SK-N-SH (cell line): ENCODE measurements around the gene DAP. TPM values are rescaled to one million over a fixed set of nuclear protein-coding genes. Genes with fewer than 3 reads are reported as not detected.

Experiments
- CTCF ChIA-PET: fragments of 300-600, 350-600 bp; formaldehyde crosslinking; extraction: SDS; loops from one replicate; lab custom pipeline; 2021; lab: Yijun Ruan, JAX
- POLR2A ChIA-PET: fragments of 350-600 bp; sonication (Branson Sonifier 250); formaldehyde crosslinking; extraction: SDS; loops from one replicate; lab custom pipeline; 2020; ENCODE audit warnings: antibody characterized with exemption, inconsistent platforms; lab: Yijun Ruan, JAX
- DNase-seq: peaks from one replicate; pipeline ENCODE4 v3.0.0; 2012
- H2AFZ ChIP-seq: fragments of 200-600 bp; sonication (generic); 2 replicates; pipeline ENCODE4 v1.8.1; 2016; ENCODE audit warnings: antibody characterized with exemption, mild to moderate bottlenecking, low read depth
- H3F3A ChIP-seq: fragments of 200-600 bp; sonication (generic); replicated peaks from 2 replicates; pipeline ENCODE3; 2016; ENCODE audit warnings: antibody characterized with exemption, mild to moderate bottlenecking; ENCODE audit not compliant: insufficient read depth
- H3K27ac ChIP-seq, 2 experiments: fragments of 200-500 bp in 1 of 2; fragments of 200-600 bp in 1 of 2; sonication (Bioruptor generic) in 1 of 2; sonication (generic), shearing (Covaris generic) in 1 of 2; 2 replicates each; pipeline versions ENCODE4 v1.5.1 to v1.6.1; 2014 to 2016; ENCODE audit warnings: low read depth in 2 of 2, inconsistent platforms in 1 of 2, low read length in 1 of 2, mild to moderate bottlenecking in 1 of 2, mixed read lengths in 1 of 2
- H3K27me3 ChIP-seq: fragments of 200-600 bp; sonication (generic), shearing (Covaris generic); 2 replicates; pipeline ENCODE4 v1.6.1; 2016; ENCODE audit warnings: mixed run types; ENCODE audit not compliant: insufficient read depth
- H3K36me3 ChIP-seq, 2 experiments: fragments of 200-500 bp in 1 of 2; fragments of 200-600 bp in 1 of 2; sonication (Bioruptor generic) in 1 of 2; sonication (generic) in 1 of 2; replicated peaks in 1 of 2; 2 replicates each; pipeline versions ENCODE3 to v1.5.1; 2014 to 2016; ENCODE audit warnings: low read length in 1 of 2, mild to moderate bottlenecking in 1 of 2; ENCODE audit not compliant: insufficient read depth in 2 of 2, control insufficient read depth in 1 of 2
- H3K4me1 ChIP-seq, 2 experiments: fragments of 200-500 bp in 1 of 2; fragments of 200-600 bp in 1 of 2; sonication (Bioruptor generic) in 1 of 2; sonication (generic), shearing (Covaris generic) in 1 of 2; 2 replicates each; pipeline versions ENCODE4 v1.5.1 to v1.6.1; 2014 to 2016; ENCODE audit warnings: low read depth in 1 of 2, low read length in 1 of 2, mixed run types in 1 of 2; ENCODE audit not compliant: insufficient read depth in 2 of 2, control insufficient read depth in 1 of 2
- H3K4me2 ChIP-seq: fragments of 200-600 bp; sonication (generic), shearing (Covaris generic); 2 replicates; pipeline ENCODE4 v1.6.1; 2017; ENCODE audit warnings: mixed run types
- H3K4me3 ChIP-seq, 2 experiments: fragments of 200-500 bp in 1 of 2; fragments of 200-600 bp in 1 of 2; sonication (Bioruptor generic) in 1 of 2; sonication (generic), shearing (Covaris generic) in 1 of 2; 2 replicates each; pipeline versions ENCODE4 v1.5.1 to v1.8.1; 2014 to 2016; ENCODE audit warnings: low read depth in 2 of 2, inconsistent platforms in 1 of 2, low read length in 1 of 2, mild to moderate bottlenecking in 1 of 2, mixed read lengths in 1 of 2, moderate library complexity in 1 of 2
- H3K79me2 ChIP-seq: fragments of 200-600 bp; sonication (generic); 2 replicates; pipeline ENCODE4 v1.8.1; 2017; ENCODE audit warnings: mild to moderate bottlenecking; ENCODE audit not compliant: insufficient read depth
- H3K9ac ChIP-seq: fragments of 200-600 bp; sonication (generic); 2 replicates; pipeline ENCODE4 v1.6.1; 2017; ENCODE audit warnings: mixed run types
- H3K9me2 ChIP-seq: fragments of 200-600 bp; sonication (generic); 2 replicates; pipeline ENCODE4 v1.6.1; 2017; ENCODE audit warnings: mixed run types
- H3K9me3 ChIP-seq: fragments of 200-600 bp; sonication (generic); 2 replicates; pipeline ENCODE4 v1.6.1; 2017; ENCODE audit warnings: mixed run types, mild to moderate bottlenecking, moderate library complexity
- H4K20me1 ChIP-seq: fragments of 200-600 bp; sonication (generic); 2 replicates; pipeline ENCODE4 v1.6.1; 2017; ENCODE audit warnings: mild to moderate bottlenecking, mixed run types; ENCODE audit not compliant: insufficient read depth
- EZH2phosphoT487 ChIP-seq: fragments of 200-600 bp; sonication (generic); IDR thresholded peaks from 2 replicates; pipeline ENCODE4 v1.6.1; 2017; ENCODE audit warnings: low read depth, mixed run types, mild to moderate bottlenecking, antibody characterized with exemption, moderate library complexity, borderline replicate concordance
- FOXJ3 ChIP-seq: sonication (generic); formaldehyde crosslinking; IDR thresholded peaks from 2 replicates; pipeline ENCODE4 v1.5.1; 2020; ENCODE audit warnings: mild to moderate bottlenecking, missing genetic modification reagents
- GABPA ChIP-seq: IDR thresholded peaks from 2 replicates; pipeline ENCODE4 v1.4.0; 2012; ENCODE audit warnings: low read depth, mild to moderate bottlenecking
- NFIC ChIP-seq: IDR thresholded peaks from 2 replicates; pipeline ENCODE4 v1.4.0; 2012; ENCODE audit warnings: borderline replicate concordance
- TAF1 ChIP-seq: IDR thresholded peaks from 2 replicates; pipeline ENCODE4 v1.6.1; 2012; ENCODE audit warnings: low read depth, mild to moderate bottlenecking, low read length, moderate library complexity, borderline replicate concordance
- TCF12 ChIP-seq: IDR thresholded peaks from 2 replicates; pipeline ENCODE4 v1.4.0; 2012
- TEAD4 ChIP-seq: IDR thresholded peaks from 2 replicates; pipeline ENCODE4 v1.4.0; 2012; ENCODE audit warnings: mild to moderate bottlenecking, borderline replicate concordance; ENCODE audit not compliant: insufficient read depth
- WGBS: methylation state at CpG from one replicate; pipeline ENCODE4 v1.1.6; 2017; ENCODE audit warnings: low lambda C conversion rate; 5-methylcytosine and 5-hydroxymethylcytosine counted together
- polyA plus RNA-seq, 3 experiments: library from polyadenylated mRNA; depleted of rRNA; stranded (reverse); fragments of >200 nt; gene quantifications; 2 replicates each; pipeline ENCODE4 v1.2.3, GENCODE V29; 2012
- TF ChIP-seq, protein P1 (sequence below): IDR thresholded peaks from 2 replicates; pipeline ENCODE4 v1.4.0; 2012; ENCODE audit warnings: low read depth, borderline replicate concordance
- TF ChIP-seq, protein P2 (sequence below): IDR thresholded peaks from 2 replicates; pipeline ENCODE4 v1.6.1; 2012; ENCODE audit warnings: mild to moderate bottlenecking, low read depth, low read length, moderate library complexity
- TF ChIP-seq, protein P3 (sequence below): fragments of 150-350 bp; IDR thresholded peaks from 2 replicates; pipeline ENCODE4 v1.6.1; 2016; ENCODE audit warnings: mild to moderate bottlenecking, low read depth, low read length

Gene DAP
- polyA plus RNA-seq, 1 of the 3 experiments (the other 2 are of a cell fraction): 78.2 TPM

DNA sequence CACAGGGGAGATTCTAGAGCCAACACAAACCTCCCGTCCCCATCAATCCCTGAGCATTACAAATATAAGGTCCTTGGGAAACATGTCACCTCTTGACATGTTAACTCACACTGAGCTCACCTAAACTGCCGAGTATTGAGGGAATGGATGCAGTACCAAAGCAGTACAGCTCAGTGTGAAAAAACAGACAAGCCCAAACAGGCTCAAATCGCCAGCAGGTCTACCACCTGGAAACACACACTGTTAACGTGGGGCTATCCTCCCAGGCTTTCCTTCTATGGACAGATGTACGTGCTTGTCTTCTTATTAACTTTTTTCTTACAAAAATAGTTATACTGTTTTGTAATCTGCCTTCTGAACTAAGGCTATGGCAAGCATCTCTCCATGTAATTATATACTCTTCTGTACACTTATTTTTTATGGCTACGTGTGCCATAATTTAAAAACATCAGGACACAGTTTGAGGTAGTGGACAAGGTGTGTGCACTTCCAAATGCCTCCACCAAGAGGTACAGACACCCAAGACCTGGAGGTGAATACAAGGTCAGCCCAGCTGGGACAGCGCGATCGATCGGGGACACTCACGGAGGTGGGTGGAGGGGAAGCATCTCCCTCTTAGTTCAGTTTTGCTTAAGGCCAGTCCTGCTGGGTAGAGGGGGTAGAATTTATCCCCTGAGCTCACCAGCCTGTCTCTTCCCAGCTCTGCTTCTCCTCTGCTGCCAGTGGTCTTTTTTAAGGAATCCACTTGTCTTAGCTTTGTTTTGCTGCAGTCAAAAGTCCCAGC, 76.5 kb downstream of the DAP start:
- no peaks in the 10 kb centered on the region for H3K27me3 ChIP-seq
- TF ChIP-seq FOXJ3 (CRISPR knock-in tag): no peak
- no peak for TF ChIP-seq GABPA
- TF ChIP-seq TAF1: no peak
- H4K20me1 ChIP-seq: no peaks in the 10 kb centered on the region
- peaks cover 0 to 8% of the 10 kb centered on the region in 2 experiments; a peak in 2 of 4 replicates for H3K4me1 ChIP-seq
- H3K9me2 ChIP-seq: no peaks in the 10 kb centered on the region
- CTCF ChIA-PET: interaction anchor here (0.6 to 2.1 kb wide), 3 partner anchors 10 to 415 kb away, joined by 3 to 16 read pairs (median 4); no protein-coding TSS in a partner anchor
- H3K36me3 ChIP-seq: peaks cover 9 to 23% of the 10 kb centered on the region in 2 experiments
- H3K27ac ChIP-seq: no peak overlapping the region
- H3K79me2 ChIP-seq: peaks cover 13% of the 10 kb centered on the region; the same call in 1 of the 2 replicates
- H3K4me3 ChIP-seq: no peak overlapping the region
- no peaks in the 10 kb centered on the region for H3F3A ChIP-seq
- WGBS: 91% methylated on average over 11 of the region's 11 CpGs
- no peak for DNase-seq
- H3K4me2 ChIP-seq: no peak overlapping the region
- POLR2A ChIA-PET: no interaction called here
- no peak overlapping the region for H2AFZ ChIP-seq
- no peak overlapping the region for H3K9ac ChIP-seq
- H3K9me3 ChIP-seq: 0 out of 2 replicates have a peak, but pooled peaks cover 4% of the 10 kb centered on the region

DNA sequence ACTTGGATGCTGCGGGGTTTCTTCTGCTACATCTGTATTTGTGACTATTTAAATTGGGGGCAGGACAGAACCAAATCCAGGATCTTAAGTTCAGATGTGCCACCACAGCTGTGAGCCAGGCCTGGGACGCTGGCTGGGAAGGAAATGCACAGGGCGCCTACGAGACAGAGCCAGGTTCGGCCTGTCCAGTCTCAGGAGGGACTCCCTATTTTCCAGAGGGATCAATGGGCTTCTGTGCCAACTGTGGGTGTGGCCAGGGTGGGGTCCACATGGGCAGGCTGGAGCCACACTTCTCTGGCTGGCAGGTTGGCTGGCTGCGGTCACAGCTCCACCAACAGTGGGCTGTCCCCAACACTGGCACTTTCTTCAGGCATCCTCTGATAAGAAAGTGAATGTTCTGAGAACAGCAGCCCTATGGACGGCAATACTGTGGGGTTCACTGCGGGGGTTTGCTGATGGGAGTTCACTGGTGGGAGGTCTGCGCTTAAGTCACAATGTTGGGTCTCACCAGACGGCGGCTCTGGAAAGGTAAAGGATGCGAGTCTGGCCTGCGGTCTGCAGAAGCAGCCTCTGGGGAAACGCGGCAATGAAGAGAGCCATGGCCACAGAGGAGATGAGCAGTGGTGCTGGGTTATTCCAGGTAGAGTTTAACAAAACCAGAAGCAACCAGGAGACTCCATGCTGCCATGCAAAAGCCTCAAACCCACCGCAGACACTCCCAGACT, 78.1 kb downstream of the DAP start:
- peaks cover 19 to 32% of the 10 kb centered on the region in 2 experiments for H3K36me3 ChIP-seq

More for the DNA sequence above, 78.1 kb downstream of the DAP start:
- H3K9ac ChIP-seq: no peak overlapping the region
- H3K79me2 ChIP-seq: no peaks in the 10 kb centered on the region; the same call in 1 of the 2 replicates
- 0 out of 2 replicates have a peak, but pooled peaks cover 4% of the 10 kb centered on the region for H3K9me3 ChIP-seq
- H3F3A ChIP-seq: peaks cover 3% of the 10 kb centered on the region
- no peaks in the 10 kb centered on the region for H4K20me1 ChIP-seq
- ChIA-PET CTCF (interaction anchor here (1.4 kb wide), 1 partner anchor 230 kb away, joined by 3 read pairs; no protein-coding TSS in a partner anchor), POLR2A (no interaction called here)
- no peak overlapping the region for H2AFZ ChIP-seq
- H3K4me1 ChIP-seq: peaks cover 0 to 8% of the 10 kb centered on the region in 2 experiments; a peak in 1 of 4 replicates
- TF ChIP-seq, protein P1, sequence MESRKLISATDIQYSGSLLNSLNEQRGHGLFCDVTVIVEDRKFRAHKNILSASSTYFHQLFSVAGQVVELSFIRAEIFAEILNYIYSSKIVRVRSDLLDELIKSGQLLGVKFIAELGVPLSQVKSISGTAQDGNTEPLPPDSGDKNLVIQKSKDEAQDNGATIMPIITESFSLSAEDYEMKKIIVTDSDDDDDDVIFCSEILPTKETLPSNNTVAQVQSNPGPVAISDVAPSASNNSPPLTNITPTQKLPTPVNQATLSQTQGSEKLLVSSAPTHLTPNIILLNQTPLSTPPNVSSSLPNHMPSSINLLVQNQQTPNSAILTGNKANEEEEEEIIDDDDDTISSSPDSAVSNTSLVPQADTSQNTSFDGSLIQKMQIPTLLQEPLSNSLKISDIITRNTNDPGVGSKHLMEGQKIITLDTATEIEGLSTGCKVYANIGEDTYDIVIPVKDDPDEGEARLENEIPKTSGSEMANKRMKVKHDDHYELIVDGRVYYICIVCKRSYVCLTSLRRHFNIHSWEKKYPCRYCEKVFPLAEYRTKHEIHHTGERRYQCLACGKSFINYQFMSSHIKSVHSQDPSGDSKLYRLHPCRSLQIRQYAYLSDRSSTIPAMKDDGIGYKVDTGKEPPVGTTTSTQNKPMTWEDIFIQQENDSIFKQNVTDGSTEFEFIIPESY: no peak
- TF ChIP-seq, protein P2, sequence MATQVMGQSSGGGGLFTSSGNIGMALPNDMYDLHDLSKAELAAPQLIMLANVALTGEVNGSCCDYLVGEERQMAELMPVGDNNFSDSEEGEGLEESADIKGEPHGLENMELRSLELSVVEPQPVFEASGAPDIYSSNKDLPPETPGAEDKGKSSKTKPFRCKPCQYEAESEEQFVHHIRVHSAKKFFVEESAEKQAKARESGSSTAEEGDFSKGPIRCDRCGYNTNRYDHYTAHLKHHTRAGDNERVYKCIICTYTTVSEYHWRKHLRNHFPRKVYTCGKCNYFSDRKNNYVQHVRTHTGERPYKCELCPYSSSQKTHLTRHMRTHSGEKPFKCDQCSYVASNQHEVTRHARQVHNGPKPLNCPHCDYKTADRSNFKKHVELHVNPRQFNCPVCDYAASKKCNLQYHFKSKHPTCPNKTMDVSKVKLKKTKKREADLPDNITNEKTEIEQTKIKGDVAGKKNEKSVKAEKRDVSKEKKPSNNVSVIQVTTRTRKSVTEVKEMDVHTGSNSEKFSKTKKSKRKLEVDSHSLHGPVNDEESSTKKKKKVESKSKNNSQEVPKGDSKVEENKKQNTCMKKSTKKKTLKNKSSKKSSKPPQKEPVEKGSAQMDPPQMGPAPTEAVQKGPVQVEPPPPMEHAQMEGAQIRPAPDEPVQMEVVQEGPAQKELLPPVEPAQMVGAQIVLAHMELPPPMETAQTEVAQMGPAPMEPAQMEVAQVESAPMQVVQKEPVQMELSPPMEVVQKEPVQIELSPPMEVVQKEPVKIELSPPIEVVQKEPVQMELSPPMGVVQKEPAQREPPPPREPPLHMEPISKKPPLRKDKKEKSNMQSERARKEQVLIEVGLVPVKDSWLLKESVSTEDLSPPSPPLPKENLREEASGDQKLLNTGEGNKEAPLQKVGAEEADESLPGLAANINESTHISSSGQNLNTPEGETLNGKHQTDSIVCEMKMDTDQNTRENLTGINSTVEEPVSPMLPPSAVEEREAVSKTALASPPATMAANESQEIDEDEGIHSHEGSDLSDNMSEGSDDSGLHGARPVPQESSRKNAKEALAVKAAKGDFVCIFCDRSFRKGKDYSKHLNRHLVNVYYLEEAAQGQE: no peak
- TF ChIP-seq EZH2phosphoT487 (no peak), TEAD4 (no peak), TCF12 (no peak), NFIC (no peak), TAF1 (no peak)
- TF ChIP-seq, protein P3, sequence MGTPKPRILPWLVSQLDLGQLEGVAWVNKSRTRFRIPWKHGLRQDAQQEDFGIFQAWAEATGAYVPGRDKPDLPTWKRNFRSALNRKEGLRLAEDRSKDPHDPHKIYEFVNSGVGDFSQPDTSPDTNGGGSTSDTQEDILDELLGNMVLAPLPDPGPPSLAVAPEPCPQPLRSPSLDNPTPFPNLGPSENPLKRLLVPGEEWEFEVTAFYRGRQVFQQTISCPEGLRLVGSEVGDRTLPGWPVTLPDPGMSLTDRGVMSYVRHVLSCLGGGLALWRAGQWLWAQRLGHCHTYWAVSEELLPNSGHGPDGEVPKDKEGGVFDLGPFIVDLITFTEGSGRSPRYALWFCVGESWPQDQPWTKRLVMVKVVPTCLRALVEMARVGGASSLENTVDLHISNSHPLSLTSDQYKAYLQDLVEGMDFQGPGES: no peak
- H3K4me3 ChIP-seq: no peak overlapping the region
- H3K9me2 ChIP-seq: no peaks in the 10 kb centered on the region
- 94% methylated on average over 14 of the region's 16 CpGs for WGBS
- no peak for DNase-seq
- H3K4me2 ChIP-seq: no peak overlapping the region
- no peaks in the 10 kb centered on the region for H3K27me3 ChIP-seq
- H3K27ac ChIP-seq: no peak overlapping the region
